Inflammatory macrophage treated with lipopolysaccharide for 4 hours (primary cell): Measurements from ENCODE around the gene IQSEC1.

Experiments
- DNase-seq: peaks from one replicate; pipeline ENCODE4 v3.0.0-alpha.2; 2020

IQSEC1 gene

GRCh38 chr3:13025778-13026518, 47.3 kb downstream of the IQSEC1 start:
- no peak for DNase-seq

GRCh38 chr3:13025090-13025489, 48.1 kb downstream of the IQSEC1 start:
- peak; percentile 94 for DNase-seq

GRCh38 chr3:13024765-13025065, 48.5 kb downstream of the IQSEC1 start:
- peak; percentile 55 for DNase-seq

GRCh38 chr3:13023971-13024764, 49.1 kb downstream of the IQSEC1 start:
- no peak for DNase-seq

- DNase-seq, result no peak
Measured at GRCh38 chr3:13023235-13023970, 49.8 kb downstream of the IQSEC1 start.

- DNase-seq, result no peak
Measured at GRCh38 chr3:13022348-13023234, 50.6 kb downstream of the IQSEC1 start.

GRCh38 chr3:13021141-13022114, 51.8 kb downstream of the IQSEC1 start:
- DNase-seq, result no peak

GRCh38 chr3:13020159-13020750, 53.0 kb downstream of the IQSEC1 start:
- no peak for DNase-seq

- no peak for DNase-seq
Measured at GRCh38 chr3:13019243-13020095, 53.8 kb downstream of the IQSEC1 start.

- no peak for DNase-seq
Measured at GRCh38 chr3:13018561-13019242, 54.5 kb downstream of the IQSEC1 start.

GRCh38 chr3:13018043-13018451, 55.2 kb downstream of the IQSEC1 start:
- no peak for DNase-seq

- no peak for DNase-seq
Measured at GRCh38 chr3:13017361-13018042, 55.7 kb downstream of the IQSEC1 start.

- no peak for DNase-seq
Measured at GRCh38 chr3:13016721-13017255, 56.4 kb downstream of the IQSEC1 start.

GRCh38 chr3:13016083-13016720, 57.0 kb downstream of the IQSEC1 start:
- DNase-seq, result peak; percentile 88

- peak; percentile 82 for DNase-seq
Measured at GRCh38 chr3:13015286-13016082, 57.7 kb downstream of the IQSEC1 start.

GRCh38 chr3:13014755-13015285, 58.4 kb downstream of the IQSEC1 start:
- no peak for DNase-seq
